Globus pallidus (tissue), 1 donor: ENCODE data around the gene RABL6.
A peak's percentile ranks its signal among the peaks of the same experiment; 100 is the strongest.
"Not testable (repeated sequence)": the region's sequence is repeated elsewhere in the genome, so short reads cannot be mapped to it uniquely, and the experiment has no call there.

Source experiments
- DNase-seq: peaks from one replicate; pipeline ENCODE4 v3.0.0-alpha.2; 2015; ENCODE audit warnings: low spot score

RABL6 gene, protein sequence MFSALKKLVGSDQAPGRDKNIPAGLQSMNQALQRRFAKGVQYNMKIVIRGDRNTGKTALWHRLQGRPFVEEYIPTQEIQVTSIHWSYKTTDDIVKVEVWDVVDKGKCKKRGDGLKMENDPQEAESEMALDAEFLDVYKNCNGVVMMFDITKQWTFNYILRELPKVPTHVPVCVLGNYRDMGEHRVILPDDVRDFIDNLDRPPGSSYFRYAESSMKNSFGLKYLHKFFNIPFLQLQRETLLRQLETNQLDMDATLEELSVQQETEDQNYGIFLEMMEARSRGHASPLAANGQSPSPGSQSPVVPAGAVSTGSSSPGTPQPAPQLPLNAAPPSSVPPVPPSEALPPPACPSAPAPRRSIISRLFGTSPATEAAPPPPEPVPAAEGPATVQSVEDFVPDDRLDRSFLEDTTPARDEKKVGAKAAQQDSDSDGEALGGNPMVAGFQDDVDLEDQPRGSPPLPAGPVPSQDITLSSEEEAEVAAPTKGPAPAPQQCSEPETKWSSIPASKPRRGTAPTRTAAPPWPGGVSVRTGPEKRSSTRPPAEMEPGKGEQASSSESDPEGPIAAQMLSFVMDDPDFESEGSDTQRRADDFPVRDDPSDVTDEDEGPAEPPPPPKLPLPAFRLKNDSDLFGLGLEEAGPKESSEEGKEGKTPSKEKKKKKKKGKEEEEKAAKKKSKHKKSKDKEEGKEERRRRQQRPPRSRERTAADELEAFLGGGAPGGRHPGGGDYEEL

DNA sequence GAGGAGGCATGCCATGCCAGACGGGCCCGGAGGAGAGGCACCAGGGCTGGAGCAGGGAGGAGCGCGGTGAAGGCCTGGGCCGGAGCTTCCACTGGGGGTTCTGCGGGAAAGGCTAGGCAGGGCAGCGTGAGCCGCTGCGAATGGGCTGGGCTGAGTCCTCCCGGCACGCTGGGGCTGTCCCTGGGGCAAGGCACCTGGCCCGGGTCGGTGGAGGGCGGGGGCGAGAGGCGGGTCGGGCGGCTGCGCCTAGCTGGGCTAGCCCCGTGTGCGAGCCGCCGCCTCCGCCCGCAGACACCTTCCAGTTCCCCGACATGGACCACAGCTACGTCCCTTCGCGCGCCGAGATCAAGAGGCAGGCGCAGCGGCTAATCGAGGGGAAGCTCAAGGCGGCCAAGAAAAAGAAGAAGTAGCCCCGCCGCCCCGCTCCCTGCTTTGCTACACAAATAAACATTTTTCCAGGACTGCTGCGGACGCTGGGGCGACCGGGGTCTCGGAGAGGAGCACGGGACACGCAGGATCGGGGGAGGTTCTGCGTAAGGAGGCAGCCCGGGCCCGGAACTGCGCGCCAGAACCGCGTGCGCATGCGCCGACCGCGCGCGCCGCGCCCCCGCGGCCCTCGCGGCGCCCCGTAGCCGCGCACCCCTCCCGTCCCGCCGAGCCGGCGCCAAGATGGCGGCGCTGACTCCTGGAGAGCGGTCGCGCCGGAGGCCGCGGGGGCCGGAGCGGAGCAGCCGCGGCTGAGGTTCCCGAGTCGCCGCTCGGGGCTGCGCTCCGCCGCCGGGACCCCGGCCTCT lies at the start of gene RABL6:
RABL6 (plus strand) TSS at position 668 of the 794 bp plus-strand sequence. CDS start 249 bp downstream, outside the sequence.
- peak; percentile 62 for DNase-seq

DNA sequence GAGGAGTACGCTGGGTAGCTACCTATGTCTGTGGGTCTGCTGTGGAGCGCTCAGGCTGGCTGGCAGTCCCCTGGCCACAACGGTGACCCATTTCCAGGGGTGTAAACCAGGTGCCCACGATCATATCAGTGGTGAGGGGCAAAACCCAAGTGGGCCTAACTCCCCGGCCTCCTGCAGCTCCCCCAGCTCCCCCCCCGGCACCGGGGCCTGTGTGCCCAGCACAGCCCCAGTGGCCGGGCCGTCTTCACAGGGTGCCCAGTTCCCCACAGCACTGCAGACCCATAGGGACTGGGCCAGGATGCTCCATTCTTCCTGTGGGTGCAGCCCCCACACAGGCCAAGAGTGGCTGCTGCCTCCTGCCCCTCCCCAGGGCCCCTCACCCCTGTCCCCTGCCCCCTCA lies 48.7 kb upstream of the RABL6 start:
- no peak for DNase-seq

DNA sequence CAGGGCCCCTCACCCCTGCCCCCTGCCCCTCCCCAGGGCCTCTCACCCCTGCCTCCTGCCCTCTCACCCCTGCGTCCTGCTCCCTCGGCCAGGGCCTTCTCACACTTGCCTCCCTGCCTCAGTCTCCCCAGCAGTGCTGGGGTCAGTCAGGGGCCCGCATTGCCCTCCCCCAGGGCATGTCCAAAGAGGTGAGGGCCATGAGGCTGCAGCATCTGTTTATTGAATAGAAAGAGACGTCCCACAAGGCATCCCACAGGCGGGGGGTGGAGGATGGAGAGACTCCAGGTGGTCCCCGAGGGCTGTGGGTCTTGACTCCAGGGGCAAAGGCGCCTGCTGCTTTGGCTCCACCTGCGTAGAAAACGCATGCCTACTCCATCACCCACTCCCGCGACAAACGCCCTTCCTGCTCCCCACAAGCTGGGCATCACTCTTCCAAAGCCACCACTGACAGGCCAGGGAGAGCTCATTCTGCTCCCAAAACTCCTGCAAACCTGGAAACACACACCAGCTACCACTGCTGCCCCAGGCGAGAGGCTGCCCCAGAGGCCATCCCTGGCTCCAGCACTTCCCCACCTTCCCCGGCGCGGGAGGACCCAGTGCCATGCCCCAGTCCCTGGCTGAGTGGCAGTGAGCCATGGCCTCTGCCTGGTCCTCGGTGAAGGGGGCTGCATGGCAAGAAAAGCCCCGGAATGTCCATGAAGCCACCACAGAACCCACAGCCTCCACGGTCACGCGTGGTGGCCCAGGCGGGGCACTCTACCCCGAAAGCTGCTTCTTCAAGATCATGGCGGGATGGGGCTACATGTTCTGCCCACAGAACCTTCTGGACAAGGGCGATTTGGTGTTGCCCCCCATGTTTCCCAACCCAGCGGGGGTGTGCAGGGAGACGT lies 48.1 kb upstream of the RABL6 start:
- no peak for DNase-seq

DNA sequence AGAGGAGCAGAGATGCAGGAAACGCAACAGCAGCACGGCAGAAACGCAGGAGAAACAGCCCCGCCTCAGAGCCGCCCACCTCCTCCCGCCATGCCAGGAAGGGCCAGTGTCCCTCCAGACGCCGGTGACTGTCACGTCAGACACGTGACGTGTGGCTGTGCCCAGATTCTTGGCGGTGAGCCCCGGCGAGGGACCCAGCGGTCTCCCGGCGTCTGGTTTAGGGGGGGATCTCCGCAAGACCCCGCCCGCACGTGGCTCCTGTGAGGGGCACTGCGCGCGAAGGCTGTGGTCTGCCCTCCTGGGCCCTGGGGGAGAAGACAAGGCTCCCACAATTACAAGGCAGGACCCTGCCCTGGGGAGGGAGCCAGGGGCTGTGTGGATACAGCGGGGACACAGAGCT lies 47.3 kb upstream of the RABL6 start:
- DNase-seq: no peak

DNA sequence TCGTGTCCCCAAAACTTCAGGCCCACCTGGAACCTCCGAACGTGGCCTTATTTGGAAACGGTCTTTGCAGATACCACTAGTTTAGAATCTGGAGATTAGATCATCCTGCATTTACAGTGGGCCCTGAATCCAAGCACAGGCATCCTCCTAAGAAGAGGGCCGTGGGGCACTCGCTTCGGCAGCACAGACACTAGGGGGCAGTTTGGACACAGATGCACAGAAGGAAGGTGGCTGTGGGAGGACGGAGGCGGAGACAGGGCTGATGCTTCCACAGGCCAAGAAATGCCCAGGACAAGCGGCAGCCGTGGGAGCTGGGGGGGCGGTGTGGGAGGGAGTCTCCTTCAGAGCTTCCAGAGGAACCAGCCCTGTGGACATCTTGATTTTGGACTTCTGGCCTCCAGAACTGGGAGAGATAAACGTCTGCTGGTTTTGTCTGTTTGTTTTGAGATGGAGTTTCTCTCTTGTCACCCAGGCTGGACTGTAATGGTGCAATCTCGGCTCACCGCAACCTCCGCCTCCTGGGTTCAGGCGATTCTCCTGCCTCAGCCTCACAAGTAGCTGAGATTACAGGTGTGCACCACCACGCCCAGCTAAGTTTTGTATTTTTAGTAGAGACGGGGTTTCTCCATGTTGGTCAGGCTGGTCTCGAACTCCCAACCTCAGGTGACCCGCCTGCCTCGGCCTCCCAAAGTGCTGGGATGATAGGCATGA lies 46.8 kb upstream of the RABL6 start:
- peak; percentile 48 for DNase-seq

DNA sequence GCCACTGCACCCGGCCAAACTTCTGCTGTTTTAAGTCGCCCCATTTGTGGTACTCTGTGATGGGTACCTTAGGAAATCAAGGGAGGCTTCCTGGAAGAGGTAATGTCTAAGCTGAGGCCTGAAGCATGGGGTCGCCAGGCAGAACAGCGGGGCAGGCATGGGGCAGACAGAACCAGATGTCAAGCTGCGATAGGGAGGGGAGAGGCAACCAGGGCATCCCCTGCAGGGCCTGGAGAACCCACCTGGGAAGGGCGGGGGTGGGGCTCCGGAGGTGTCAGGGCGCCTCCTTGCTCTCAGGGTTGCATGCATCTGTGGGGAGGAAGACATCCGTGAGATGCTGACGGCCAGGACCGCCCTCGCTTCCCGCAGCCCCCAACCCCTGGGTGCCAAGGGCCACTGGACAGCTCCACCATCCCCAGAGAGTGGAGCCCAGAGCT lies 46.2 kb upstream of the RABL6 start:
- DNase-seq: no peak

DNA sequence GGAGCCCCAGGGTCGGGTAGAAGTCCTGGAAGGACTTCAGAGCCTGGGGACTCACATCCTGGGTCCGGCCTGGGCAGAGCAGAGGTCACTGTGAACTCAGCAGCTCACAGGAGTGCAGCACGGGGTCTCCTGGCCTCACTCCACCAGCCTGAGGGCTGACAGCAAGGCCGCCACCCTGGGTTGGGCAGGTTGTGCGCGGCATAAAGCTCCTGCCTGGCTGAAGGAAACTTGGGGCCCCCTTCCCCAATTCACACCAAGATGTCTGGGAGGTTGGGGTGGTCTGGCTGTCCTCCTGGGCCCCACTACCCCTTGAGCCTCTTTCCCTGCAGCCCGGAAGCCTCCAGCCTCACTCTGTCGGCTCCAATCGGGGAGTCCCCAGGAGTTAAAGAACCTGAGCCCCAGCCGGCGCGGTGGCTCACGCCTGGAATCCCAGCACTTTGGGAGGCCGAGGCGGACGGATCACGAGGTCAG lies 45.5 kb upstream of the RABL6 start:
- DNase-seq: no peak

DNA sequence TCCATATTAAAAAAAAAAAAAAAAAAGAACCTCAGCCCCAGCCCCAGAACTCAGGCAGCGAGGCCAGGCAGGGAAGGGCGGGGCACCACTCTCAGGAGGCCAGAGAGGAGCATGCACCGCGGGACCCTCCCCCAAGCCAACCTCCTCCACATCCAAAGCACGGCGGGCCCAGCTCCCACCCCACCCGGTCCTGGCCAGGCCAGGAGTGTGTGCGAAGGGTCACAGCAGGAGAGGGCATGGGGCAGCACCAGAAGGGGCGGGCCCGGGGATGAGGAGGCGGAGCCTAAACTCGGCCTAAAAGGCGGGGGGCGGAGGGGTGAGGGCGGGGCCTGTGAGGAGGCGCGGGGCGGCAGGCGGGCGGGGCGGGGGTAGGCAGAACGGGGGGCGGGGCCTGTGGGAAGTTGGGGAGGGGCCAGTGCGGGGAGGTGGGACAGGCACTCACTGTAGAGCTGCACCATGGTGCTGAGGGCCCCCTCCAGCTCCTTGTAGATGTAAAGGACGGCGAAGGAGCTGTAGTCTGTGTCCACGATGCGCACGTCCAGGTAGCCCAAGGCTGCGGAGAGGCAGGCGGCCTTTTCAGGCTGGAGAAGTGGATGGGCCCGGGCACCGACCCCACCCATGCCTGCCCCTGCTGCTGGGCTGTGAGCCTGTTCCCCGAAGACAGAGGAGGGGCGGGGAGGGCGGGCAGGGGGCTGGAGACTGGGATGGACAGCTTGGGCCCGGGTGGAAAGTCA lies 44.7 kb upstream of the RABL6 start:
- DNase-seq: no peak

DNA sequence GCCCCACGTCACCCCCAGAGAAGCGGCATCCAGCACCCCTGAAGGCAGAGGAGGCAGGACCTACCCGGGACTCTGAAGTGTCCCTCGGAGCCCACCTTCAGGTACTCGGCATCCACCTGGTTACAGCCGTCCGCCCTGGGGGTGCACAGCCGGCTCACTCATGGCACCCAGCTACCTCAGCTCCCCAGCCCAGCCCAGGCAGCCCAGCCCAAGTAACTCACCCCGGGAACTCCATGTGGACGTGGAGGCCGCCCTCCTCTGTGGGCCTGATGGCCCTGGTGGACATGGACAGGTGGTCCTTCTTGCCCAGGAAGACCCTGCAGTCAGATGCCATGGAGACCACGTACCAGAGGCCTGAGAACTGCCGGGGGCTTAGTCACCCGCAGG lies 44.1 kb upstream of the RABL6 start:
- DNase-seq: no peak

DNA sequence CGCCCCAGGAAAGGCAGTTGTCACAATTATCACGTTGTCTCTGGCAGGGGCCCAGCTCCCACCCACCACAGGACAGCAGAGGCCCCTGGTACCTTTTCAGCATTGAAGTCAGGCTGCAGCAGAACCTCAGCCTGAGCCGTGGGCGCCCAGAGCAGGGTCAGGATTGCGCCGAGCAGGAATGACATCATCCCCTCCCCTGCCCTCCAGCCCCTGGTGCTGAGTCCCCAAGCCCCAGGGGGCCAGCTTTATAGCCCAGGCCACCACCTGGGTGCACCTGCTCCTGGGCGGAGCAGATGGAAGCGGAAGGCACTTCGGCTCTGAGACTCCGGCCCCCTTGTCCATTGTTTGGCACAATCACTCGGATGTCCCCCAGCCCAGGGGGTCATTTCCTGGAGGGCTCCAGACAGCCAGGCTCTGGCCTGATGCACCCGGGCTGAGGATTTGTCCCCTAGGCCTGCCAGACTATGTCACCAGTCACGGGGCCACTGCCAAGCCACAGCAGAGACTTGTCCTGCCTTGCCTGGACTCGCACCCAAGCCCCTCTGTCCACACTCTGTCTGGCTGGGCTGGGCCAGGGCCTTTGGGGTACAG lies 43.4 kb upstream of the RABL6 start, which contains the start of gene LCN15:
LCN15 (minus strand) TSS at position 218 of the 591 bp plus-strand sequence; CDS start at position 188, 30 bp downstream.
- no peak for DNase-seq

DNA sequence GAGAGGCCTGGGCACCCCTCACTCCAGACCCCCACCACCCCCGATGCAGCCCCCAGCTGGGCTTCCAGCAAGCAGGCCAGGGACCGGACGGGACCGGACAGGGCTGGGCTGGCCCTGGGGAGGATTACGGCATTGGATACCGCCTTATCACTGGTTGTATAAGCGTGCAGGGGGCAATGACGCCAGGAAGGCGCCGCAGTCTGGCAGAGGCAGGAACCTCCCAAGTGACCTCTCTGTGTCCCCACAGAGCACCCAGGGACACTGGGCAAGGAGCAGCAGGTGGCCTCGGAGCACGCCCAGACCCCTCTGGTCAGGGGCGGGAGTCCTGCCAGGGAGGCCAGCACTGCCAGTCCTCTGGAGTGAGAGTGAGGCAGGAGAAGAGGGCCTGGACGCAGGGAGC lies 42.7 kb upstream of the RABL6 start:
- DNase-seq: no peak

DNA sequence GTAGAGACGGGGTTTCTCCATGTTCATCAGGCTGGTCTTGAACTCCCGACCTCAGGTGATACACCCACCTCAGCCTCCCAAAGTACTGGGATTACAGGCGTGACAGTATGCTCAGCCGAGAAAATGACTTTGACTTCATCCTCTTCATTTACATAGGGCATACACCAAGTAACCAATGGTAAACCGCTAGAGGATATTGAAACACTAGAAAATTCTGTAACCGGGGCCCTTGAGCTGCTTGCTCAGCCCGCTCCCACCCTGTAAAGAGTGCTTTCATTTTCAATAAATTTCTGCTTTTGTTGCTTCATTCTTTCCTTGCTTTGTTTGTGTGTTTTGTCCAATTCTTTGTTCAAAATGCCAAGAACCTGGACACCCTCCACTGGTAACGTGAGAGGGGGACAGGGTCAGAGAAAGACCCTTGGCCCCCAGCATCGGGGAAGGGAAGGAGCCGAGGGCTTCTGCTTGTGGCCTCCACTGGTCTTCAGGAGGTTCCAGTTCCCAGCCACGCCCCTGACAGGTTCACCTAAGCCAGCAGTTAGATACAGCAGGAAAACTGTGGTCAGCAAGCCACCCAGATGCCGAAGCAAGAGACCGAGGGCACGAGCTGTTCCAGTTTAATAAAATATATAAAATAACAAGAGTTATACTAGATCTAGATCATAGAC lies 41.9 kb upstream of the RABL6 start:
- DNase-seq: not testable (repeated sequence)

DNA sequence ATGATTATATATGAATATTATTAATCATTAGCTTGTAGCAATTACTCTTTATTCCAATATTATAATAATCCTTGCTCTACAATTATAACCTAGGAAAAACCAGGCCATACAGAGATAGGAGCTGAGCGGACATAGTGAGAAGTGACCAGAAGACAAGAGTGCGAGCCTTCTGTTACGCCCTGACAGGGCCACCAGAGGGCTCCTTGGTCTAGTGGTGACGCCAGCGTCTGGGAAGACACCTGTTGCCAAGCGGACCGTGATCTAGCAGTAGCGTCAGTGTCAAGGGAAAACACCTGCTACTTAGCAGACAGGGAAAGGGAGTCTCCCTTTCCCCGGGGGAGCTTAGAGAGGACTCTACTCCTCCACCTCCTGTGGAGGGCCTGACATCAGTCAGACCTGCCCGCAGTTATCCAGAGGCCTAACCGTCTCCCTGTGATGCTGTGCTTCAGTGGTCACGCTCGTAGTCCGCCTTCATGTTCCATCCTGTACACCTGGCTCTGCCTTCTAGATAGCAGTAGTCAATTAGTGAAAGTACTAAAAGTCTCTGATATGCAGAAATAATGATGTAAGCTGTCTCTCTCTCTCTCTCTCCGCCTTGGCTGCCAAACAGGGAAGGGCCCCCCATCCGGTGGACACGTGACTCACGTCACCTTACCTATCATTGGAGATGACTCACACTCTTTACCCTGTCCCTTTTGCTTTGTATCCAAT lies 41.2 kb upstream of the RABL6 start:
- peak; percentile 54 for DNase-seq

DNA sequence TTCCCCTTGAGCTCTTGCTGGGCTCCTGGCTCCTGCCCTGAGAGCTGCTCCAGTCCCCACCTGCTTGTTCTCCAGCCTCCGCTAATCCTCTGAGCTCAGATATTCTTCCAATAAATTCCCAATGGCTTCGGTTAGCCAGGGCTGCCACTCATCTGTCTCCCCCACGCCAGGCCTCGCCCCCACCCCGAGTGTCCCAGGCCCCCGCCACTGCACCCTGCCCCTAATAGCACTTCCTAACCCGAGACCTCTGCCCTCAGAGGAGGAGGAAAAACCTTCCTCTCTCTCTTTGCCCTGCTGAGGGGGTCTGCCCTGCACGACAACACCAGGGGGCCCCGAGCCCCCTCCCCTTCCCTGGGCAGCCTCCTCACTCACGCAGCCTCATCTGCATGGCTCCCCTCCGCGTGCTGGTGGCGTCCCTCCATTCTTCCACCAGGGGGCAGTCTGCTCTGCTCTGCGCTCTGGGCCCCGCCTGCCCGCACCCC lies 38.0 kb upstream of the RABL6 start:
- no peak for DNase-seq

DNA sequence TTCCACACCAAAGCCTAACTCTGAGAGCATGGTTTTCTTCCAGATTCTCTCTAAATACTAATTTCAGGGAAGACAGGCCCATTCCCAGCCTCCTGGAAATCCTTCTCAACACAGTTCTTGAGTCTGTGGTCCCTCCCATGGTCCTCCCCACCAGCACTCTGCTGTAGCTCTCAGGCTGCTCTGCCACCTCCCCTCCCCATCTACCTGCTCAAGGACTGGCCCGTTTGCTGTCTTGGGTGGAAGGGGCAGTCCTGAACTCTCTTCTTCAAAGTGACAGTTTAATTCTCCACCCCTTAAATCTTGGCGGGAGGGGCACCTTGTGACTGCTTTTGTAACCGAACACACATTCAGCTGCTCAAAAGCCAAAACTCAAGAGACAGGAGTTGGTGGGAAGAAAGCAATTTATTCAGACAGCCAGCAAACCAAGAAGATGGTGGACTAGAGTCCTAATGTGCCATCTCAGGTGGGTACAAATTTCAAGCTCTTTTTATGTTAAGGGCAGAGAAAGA lies 35.8 kb upstream of the RABL6 start:
- DNase-seq: no peak

DNA sequence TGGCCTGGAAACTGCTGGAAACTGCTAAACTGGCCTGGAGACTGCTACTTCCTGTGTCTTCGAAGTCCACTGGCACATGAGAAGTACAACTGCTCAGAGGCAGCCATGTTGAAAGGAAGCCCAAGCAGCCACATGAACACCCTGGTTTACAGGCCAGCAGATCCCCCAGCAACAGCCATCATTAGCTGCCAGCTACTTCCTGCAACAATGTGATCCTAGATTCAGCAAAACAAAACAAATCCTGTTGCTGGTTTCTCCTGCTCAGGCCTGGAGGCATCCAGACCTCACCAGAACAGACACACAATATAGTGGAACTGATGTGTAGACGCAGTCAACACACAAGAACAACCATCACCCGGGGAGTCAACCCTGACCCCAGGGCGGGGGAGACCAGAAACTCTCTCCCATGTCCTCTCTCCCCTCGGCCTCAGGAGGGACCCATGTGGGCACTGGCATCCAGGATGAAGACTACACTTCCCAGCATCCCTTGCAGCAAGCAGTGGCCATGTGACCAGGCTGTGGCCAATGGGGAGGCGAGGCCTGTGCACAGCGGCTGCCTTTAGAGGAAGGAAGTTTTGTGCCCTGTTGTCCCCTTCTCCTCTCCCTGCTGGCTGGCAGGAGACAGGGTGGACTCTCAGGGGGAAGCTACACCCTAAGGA lies 34.2 kb upstream of the RABL6 start:
- no peak for DNase-seq

DNA sequence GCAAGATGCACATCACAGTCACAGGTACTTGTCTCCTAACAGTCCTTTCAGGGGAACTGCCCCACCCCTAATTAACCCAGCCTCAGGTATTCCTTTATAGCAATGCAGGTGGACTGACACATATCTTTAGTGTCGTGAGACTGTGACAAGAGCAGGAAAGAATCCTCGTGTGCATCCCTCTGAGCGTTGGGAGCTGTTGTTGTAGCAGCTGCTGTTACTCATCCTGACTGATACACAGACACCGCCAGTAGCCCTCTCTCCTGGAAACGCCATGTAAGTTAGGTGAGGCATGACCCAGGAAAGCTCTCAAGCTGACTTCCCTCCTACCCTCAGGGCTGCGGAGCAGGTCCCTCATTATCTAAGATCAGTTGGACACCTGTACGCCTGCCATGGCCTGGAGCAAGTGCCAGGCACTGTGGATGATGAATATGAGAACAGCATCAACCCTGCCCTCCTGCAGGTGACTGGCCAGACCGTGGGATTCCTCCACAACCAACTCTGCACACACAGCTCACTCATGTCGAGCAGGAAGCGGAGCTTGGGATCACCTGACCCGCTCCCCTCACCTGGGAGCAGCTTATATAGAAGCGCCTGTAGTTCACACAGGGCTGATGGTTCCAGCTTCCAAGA lies 33.2 kb upstream of the RABL6 start:
- no peak for DNase-seq
